Activated CD4-positive, alpha-beta T cell treated with anti-CD3 and anti-CD28 coated beads for 1 hour (primary cell): Measurements from ENCODE around the gene HK1.

Experiments used
- DNase-seq: peaks from one replicate; pipeline ENCODE4 v3.0.0-alpha.2; 2020

Gene HK1

GRCh38 chr10:69351589-69351988 lies 73.3 kb downstream of the HK1 start:
- no peak for DNase-seq

DNA sequence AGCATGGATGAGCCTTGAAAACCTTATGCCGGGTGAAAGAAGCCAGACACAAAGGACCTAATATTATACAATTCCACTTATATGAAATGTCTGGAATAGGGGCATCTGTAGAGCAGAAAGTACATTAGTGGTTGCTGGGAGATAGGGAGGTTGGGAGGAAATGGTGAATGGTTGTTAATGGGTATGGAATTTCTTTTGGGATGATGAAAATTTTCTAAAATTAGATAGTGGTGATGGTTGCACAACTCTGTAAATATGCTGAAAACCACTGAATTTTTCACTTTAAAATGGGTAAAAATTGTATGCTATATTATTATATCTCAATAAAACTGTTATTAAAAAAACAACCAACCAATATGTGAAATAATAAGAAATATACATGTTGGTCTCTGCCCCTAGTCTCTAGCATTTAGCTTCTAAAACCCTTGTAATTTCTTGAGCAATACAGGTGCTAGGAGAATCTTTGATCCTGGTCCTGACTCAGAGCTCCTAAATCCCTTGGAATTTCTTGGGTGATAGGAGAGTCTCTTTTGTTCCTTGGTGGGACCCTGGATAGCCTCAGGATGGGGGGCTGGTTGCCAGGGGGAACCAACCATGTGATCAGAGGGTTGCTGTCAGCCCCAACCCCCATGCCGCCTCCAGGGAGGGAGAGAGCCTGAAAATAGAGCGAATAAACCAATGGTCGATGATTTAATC lies 74.4 kb downstream of the HK1 start:
- DNase-seq = no peak

GRCh38 chr10:69353977-69354635 lies 75.8 kb downstream of the HK1 start:
- no peak for DNase-seq

DNA sequence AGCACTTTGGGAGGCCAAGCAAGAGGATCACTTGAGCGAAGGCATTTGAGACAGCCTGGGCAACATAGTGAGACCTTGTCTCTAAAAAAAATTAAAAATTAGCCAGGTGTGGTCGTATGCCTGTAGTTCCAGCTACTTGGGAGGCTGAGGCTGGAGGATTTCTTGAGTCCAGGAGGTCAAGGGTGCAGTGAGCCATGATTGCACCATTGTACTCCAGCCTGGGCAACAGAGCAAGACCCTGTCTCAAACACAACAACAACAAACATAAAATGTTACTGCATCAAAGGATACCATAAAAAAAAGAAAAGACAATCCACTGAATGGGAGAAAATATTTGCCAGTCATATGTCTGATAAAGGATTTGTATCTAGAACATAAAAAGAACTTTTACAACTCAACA lies 77.9 kb downstream of the HK1 start:
- DNase-seq = no peak

GRCh38 chr10:69358148-69358795 lies 80.0 kb downstream of the HK1 start:
- DNase-seq = no peak

DNA sequence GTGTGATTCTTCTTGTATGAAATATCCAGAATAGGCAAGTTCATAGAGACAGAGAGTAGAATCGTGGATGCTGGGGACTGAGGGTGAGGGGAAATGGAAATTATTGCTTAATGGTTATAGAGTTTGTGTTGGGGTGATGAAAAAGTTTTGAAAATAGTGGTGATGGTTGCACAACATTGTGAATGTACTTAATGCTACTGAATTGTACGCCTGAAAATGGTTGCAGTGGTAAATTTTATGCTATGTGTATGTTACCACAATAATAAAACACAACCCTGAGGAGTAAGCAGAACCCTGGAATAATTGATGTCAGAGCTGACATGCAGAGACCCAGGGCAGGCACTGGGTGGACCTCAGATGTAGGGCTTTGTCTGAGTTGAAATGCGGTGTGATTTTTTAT lies 80.9 kb downstream of the HK1 start:
- no peak for DNase-seq

- no peak for DNase-seq
These were observed 81.3 kb downstream of the HK1 start for GRCh38 chr10:69359594-69359993.

DNA sequence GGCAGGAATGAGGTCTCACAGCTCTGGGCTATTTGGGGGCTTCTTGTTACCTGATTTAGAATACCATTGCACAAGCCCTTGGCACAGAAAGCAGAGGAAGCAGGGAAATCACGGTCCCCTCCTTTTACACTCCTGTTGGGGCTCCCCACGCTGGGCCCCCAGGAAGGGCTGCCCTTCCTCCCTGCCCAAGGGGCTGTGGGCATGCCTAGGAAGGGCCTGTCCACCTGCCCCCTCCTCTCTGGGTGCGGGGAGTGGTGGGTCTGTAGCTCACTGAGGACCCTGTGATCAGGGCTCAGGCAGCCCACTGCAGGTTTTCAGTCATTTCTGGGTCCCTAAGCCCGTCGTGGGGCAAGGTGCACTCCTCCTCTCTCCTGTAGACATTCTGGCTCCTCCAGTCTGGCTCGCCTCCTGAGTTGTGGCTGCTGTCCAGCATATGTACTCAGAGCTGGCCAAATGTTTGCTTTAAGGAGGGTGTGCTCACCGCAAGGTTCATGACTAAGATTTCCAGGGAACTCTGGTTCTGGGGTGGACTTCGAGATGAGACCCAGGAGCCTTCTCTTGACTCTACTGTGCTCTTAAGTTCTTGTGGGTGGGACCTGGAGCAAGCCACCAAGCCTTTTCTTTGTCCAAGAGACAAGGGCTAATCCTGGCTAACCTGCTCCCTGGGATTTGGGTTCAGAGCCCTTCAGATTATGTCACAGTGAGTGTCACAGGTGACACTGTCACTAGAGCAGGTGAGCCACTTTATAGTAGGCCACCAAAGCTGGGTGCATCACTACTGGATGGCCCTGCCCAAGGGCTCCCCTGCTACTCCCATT lies 82.4 kb downstream of the HK1 start:
- no peak for DNase-seq

GRCh38 chr10:69361303-69361614 lies 83.0 kb downstream of the HK1 start:
- DNase-seq = no peak

GRCh38 chr10:69362471-69362954 lies 84.2 kb downstream of the HK1 start:
- DNase-seq = no peak

- DNase-seq = no peak
These were observed 85.4 kb downstream of the HK1 start for GRCh38 chr10:69363666-69364065.

DNA sequence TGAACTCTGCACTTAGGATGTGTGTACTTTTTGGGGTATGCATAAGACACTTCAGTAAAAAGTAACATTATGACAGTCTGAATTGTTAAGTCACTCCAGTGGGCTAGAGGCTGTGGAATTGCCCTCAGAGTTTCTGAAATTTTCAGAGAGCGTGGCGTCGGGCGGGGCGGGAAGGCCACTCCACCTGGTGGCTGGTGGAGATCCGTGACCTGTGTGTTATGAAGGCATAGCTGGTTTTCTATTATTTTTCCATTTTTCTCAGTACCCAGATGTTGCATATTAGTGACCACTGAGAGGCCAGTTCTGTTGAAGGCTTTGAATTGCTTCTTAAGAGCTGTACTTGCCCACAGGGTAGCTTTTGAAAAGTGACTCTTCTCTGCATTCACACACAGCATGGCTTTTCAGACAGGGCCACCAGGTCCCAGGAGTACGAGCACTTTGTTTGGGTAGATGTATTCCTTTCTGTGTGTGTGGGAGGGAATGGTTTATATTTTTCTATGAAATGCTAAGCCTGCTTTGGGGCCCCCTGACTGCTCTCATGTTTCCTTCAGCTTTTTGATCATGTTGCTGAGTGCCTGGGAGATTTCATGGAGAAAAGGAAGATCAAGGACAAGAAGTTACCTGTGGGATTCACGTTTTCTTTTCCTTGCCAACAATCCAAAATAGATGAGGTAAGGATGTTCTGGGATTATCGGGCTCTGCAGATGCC lies 86.1 kb downstream of the HK1 start:
- DNase-seq = no peak

GRCh38 chr10:69366738-69367137 lies 88.4 kb downstream of the HK1 start:
- no peak for DNase-seq

- DNase-seq = no peak
These were observed 89.2 kb downstream of the HK1 start for GRCh38 chr10:69367469-69367868.

GRCh38 chr10:69372126-69372980 lies 94.1 kb downstream of the HK1 start:
- no peak for DNase-seq

DNA sequence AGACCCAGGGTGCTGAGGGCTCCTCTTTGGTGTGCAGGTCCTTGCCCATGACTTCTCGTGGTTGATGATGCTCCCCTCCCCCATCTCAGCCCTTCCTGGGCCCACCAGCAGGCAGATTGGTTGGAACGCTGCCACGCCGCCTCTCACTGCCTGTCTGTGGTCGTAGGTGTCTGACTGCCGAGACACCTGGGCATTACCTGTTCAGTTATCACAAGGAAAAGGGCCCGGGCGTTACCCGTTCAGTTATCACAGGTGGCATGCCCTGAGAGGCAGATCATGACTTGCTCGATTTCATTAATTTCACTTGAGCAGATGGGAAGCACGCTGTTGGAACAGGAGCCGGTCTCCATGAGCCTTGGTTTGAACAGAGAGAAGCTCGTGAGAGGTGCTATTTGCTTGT lies 95.9 kb downstream of the HK1 start:
- DNase-seq = no peak

DNA sequence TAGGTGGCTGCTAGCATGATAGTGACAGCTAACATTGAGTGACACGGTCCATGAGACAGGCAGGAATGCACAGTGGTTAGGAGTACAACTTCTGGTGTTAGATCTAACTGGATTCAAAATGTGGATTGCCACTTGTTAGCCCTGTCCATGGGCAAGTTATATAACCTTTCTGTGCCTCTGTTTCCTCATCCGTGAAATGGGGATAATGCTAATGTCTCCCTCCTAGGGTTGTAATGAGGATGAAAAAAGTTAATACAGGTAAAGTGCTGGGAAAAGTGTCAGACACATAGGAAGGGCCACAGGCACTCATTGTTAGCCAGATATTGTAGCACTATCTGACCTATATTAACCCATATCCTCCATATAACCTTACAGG lies 96.6 kb downstream of the HK1 start:
- DNase-seq = no peak

- DNase-seq = no peak
These were observed 97.2 kb downstream of the HK1 start for GRCh38 chr10:69375307-69376151.

DNA sequence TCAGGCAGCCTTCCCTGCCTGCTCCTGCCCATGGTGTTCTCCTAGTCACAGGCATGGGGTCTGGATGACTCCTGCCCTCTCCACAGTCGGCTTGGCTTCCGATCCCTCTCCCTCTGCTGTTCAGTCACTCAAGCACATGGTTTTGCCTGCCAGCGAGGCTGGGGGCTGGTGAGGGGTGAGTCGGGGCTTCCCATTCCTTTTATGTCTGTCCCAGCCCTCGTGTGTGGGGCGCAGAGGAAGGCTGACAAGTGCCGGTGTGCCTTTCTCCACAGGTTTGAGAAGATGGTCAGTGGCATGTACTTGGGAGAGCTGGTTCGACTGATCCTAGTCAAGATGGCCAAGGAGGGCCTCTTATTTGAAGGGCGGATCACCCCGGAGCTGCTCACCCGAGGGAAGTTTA lies 98.4 kb downstream of the HK1 start:
- no peak for DNase-seq

GRCh38 chr10:69377191-69377590 lies 98.9 kb downstream of the HK1 start:
- DNase-seq = no peak

DNA sequence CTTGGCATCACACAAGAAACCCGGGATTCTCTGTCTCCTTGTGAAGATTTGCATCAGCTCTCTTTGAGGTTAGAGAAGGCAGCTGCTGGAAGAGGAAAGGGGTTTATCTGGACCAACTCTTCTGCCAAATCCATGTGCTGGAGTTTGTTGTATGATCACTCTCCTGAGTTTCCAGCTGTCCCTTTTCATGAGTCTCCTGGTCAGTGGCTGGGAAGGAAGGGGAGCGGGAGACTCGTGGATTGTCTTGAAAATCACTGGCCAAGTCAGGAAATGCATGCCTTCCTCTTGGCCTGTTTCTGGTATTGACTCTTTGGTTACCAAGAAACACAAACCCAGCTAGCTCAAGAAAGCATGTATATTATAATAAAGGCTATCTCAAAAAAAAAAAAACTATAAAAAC lies 99.6 kb downstream of the HK1 start:
- no peak for DNase-seq
